GM06990 (cell line): Measurements from ENCODE around the gene NEU3.
"Not testable (repeated sequence)": the region's sequence is repeated elsewhere in the genome, so short reads cannot be mapped to it uniquely, and the experiment has no call there.

Experiments used
- DNase-seq: peaks from one replicate; pipeline ENCODE4 v3.0.0-alpha.2; 2011; ENCODE audit not compliant: insufficient read length; ENCODE audit errors: extremely low read depth
- H3K27me3 ChIP-seq: replicated peaks from 2 replicates; pipeline ENCODE4 v1.6.0; 2011; ENCODE audit warnings: low read length; ENCODE audit not compliant: control insufficient read depth, insufficient read depth
- H3K36me3 ChIP-seq: 2 replicates; pipeline ENCODE4 v1.5.1; 2011; ENCODE audit warnings: low read length; ENCODE audit not compliant: control insufficient read depth, insufficient read depth
- H3K4me3 ChIP-seq: replicated peaks from 2 replicates; pipeline ENCODE4 v1.5.1; 2011; ENCODE audit warnings: low read depth, mild to moderate bottlenecking, control low read depth, low read length
- CTCF ChIP-seq: IDR thresholded peaks from 2 replicates; pipeline ENCODE4 v1.5.1; 2011; ENCODE audit warnings: low read length, control low read depth, mild to moderate bottlenecking, inconsistent platforms; ENCODE audit not compliant: insufficient read depth, poor library complexity, severe bottlenecking

Gene NEU3

GRCh38 chr11:75041263-75041662 is 52.5 kb downstream of the NEU3 start:
- no peak for DNase-seq
- Histone ChIP-seq H3K27me3 (no peaks in the 10 kb centered on the region), H3K36me3 (no peaks in the 10 kb centered on the region), H3K4me3 (no peak overlapping the region)
- no peak for TF ChIP-seq CTCF

DNA sequence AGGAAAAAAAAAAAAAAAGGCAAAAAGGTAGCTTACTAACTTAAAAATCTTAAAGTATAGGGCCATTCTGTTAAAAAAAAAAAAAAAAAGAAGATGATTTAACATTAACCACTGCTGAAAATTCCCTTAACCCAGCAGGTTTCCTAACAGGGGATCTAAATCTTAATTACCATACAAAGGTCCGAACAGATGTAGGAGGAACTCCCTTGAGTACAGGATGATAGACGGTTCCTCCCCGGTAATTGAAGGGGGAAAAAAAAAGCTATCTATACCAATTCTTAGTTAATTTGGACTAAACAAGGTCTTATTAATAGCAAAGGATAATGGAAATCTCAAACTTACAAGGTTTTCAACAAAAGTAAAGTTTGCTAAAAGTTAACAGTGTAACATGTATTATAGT is 53.1 kb downstream of the NEU3 start:
- H3K36me3 ChIP-seq, H3K4me3 ChIP-seq, DNase-seq, H3K27me3 ChIP-seq: not testable (repeated sequence)

DNA sequence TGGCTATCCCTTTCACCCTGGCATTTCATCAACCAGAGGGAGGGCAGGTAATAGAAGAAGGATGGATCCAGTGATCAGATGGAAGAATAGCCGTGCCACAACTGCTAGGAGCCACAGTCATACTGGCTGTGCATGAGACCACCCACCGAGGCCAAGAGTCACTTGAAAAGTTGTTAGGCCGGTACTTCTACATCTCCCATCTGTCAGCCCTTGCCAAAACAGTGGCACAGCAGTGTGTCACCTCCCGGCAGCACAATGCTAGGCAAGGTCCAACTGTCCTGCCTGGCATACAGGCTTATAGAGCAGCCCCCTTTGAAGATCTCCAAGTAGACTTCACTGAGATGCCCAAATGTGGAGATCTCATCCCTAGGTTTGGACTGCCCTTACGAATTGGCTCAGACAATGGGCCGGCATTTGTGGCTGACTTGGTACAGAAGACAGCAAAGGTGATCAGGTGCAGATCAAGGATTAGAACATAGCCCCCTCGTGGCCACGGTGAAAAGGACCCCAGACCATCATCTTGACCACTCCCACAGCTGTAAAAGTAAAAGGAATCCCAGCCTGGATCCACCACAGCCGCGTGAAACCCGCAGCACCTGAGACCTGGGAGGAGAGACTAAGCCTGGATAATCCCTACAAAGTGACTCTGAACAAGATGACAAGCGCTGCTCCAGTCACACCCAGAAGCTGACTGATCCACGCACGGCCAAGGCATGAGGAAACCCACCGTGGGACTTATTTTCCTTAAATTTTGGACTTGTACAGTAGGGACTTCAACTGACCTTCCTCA is 55.8 kb downstream of the NEU3 start:
- not testable (repeated sequence) for H3K36me3 ChIP-seq, H3K4me3 ChIP-seq

GRCh38 chr11:75046668-75047067 is 57.9 kb downstream of the NEU3 start:
- not testable (repeated sequence) for H3K27me3 ChIP-seq, H3K36me3 ChIP-seq, DNase-seq, H3K4me3 ChIP-seq

More for the DNA sequence above, 55.8 kb downstream of the NEU3 start:
- H3K27me3 ChIP-seq, DNase-seq: not testable (repeated sequence)

GRCh38 chr11:75047191-75047590 is 58.5 kb downstream of the NEU3 start:
- Histone ChIP-seq H3K27me3 (no peaks in the 10 kb centered on the region), H3K36me3 (no peaks in the 10 kb centered on the region), H3K4me3 (no peak overlapping the region)
- TF ChIP-seq CTCF: no peak
- DNase-seq: no peak

DNA sequence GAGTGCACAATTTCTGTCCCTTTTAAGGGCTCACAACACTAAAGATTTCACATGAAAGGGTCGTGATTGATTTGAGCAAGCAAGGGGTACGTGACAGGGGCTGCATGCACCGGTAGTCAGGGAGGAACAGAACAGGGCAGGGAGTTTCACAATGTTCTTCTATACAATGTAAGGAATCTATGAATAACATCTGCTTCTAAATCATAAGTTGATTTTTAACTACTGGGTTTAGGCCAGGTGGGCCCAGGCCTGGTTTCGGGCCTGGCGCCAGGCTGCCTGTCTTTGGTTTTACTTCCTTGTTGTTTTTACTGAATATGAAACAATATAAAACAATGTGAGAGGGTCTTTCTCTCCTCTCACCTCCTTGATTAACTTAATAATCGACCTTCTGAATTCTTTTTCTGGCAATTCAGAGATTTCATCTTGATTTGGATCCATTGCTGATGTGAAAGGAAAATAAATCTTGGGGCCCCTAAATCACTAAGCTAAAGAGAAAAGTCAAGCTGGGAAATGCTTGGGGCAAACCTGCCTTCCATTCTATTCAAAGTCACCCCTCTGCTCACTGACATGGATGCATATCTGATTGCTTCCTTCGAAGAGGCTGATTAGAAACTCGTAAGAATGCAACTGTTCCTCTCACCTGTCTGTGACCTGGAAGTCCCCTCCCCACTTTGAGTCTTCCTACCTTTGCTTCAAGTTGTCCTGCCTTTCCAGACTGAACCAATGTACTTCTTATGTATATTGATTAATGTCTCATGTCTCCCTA is 61.0 kb downstream of the NEU3 start:
- H3K4me3 ChIP-seq, H3K36me3 ChIP-seq, H3K27me3 ChIP-seq, DNase-seq: not testable (repeated sequence)

GRCh38 chr11:75050516-75050915 is 61.8 kb downstream of the NEU3 start:
- no peak for TF ChIP-seq CTCF
- no peaks in the 10 kb centered on the region for H3K27me3 ChIP-seq
- H3K36me3 ChIP-seq: no peaks in the 10 kb centered on the region
- no peak for DNase-seq
- no peak overlapping the region for H3K4me3 ChIP-seq
